ENCODE measurements around the gene CCNF.
"Not testable (repeated sequence)": the region's sequence is repeated elsewhere in the genome, so short reads cannot be mapped to it uniquely, and the experiment has no call there.

CCNF gene

DNA sequence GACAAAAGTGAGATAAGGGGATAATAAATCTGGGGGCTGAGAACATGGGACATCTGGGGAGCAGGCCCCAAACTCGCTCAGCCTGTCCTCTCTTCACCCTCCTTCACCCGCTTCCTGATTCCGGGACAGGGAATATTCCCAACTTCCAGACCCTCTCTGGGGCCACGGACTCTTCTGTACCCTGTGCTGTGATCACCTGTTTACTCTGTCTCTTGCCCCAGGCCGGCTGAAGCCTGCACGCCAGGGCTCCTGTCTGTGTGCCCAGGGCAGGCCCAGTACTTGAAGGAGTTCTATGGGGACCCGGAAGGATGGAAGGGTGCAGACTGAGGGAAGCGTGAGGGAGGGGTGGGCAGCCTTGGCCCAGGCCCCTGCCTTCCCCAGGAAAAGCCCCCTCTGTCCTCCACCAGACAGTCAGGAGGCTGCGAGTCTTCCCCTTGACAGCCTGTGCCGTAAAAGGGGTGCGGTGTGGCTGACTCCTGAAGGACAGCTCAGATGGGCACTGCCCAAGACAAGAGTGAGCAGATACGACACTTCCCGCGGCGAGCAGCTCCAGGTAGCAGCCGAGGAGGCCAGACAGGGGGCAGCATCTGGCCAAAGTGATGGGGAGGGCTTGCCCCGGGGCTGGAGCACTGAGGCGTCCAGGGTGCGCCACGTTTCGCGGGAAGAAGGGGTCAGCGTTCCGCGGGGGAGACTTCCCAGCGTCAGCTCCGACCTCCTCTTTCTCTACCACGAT, 1.0 kb upstream of the CCNF start:
- no peak for DNase-seq (ENCODE audit: low read depth in 2 of 2)

GRCh38 chr16:2428784-2429033, 538 bp upstream of the CCNF start:
- no peak for DNase-seq (ENCODE audit: low read depth in 2 of 2)

DNA sequence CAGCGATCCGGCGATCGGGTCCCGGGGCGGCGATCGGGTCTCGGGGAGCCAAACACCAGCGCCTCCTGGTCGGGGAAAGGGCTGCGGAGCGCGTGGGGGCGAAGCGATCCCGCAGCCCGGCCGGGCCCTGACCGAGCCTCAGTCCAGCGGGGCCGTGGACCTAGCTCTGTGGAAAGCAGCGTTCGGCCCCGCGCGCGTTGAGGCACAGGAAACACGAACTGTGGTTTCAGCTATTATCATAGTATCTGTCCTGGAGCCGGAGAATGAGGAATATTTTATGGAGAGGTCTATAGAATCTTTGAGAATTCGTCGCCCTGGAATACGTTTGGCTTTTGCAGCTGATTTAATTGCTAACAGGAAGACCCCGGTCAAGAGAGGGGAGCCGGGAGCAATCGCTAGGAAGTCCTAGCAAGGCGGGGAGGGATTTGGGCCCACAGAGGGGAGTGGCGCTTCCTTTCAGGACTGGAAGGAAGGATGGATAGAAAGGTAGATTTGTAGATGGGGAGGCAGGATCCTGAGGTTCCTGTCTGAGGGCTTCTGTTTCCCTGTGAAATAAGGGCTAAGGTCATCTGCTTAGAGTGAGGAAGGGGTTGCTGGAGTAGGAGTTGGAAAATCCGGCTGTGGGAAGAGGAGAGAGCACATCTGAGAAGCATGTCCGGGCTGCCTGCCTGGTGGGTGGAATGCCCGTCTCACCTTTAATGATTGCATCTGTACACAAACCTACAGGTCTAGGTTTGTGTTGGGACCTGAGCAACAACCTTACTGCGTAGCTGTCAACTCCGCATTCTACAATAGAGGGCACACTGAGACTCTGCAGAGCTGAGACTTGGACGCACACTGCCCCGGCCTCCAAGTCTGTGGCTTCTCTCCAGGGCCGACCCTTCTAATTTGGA, 770 bp downstream of the CCNF start:
- no peak for DNase-seq (ENCODE audit: low read depth in 2 of 2)

DNA sequence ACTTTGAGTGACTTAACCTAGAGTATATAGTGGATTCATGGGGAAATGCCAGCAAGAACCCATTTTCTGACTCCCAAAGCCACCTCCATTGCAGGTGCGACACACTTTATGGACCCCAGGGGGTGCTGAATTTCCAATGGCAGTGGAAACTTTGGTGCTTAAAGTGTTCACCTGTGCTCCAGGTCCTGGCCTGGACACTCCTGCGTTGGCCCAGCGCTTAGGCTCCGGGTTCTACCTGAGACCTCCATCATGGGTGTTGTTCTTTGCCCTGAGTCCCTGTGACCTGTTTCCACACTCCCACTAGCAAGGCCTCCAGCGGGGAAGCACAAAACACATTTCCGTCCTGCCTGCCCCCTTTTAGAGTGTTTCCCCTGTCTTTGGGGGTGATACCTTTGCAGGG, 3.0 kb downstream of the CCNF start:
- no peak for DNase-seq (ENCODE audit: low read depth in 2 of 2)

DNA sequence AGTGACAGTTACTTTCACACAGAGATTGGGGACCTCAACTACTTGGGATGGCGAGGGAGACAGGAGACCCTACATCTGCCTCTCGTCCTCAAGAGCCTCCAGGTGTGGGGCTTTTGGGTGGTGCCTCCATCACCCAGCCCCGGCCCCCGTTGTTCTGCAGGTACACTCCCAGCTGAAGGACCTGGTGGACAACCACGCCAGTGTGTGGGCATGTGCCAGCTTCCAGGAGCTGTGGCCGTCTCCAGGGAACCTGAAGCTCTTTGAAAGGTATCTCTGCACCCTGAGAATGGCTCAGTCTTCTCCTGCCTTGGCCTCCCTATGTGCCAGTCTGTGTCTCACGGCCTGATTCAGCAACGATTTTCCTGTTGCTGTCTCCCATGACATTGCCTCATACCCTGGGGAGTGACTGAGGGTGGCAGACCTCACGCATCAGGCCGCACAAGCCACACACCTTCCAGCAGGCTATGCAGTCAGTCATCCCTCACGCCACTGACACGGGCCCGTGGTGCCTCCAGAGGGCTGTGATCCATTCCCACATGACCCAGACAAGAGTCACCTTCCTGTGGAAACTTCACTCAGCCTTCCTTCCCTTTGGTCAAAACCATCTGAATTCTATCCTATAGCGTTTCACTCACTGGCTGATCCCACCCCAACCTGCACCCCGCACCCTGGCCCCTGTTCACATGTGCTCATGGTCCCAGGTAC, 3.7 kb downstream of the CCNF start:
- DNase-seq (ENCODE audit: low read depth in 2 of 2): no peak

GRCh38 chr16:2435236-2435635, 6.0 kb downstream of the CCNF start:
- not testable (repeated sequence) for DNase-seq (ENCODE audit: low read depth in 2 of 2)

- DNase-seq (ENCODE audit: low read depth in 2 of 2): no peak
Measured at GRCh38 chr16:2436110-2436509, 6.9 kb downstream of the CCNF start.

DNA sequence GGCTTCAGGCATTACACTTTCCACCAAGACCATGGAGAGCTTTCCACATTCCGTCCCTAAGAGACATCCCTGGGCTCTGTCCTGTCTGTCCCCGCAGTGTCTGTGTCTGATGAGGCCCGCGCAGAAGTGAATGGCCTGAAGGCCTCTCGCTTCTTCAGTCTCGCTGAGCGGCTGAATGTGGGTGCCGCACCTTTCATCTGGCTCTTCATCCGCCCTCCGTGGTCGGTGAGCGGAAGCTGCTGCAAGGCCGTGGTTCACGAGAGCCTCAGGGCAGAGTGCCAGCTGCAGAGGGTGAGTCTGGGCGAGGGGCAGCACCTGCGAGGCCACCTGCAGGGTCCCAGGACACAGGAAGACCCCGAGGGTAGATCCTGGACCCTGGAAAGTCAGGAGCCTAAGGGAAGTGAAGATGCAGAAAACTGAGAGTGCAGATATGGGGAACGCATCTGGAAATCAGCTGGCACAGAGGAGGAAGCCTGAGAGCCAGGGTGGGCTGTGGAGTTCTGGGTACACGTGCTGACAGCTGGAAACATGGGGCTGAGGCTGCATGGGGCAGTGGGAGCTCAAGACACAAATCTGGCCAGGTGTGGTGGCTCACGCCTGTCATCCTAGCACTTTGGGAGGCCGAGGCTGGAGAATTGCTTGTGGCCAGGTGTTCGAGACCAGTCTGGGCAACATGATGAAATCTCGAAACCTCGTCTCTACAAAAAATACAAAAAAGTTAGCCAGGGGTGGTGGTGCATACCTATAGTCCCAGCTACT, 8.0 kb downstream of the CCNF start:
- no peak for DNase-seq (ENCODE audit: low read depth in 2 of 2)

DNA sequence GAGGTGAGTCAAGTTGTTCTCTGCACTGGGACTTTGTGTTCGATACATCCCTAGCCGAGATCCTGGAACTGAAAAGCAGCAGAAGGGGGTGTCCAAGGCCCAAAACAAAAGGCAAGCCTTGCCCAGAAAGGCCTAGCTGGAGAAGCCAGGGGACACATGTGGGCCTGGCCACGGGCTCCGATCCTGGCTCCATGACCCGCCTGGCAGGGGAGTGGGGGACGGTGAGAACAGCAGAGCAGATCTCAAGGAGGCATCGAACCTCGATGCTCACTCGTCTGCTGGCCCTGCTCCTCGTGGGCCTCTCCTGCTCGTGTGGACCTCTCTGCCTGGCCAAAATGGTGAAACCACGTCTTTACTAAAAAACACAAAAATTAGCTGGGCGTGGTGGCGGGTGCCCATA, 8.9 kb downstream of the CCNF start:
- no peak for DNase-seq (ENCODE audit: low read depth in 2 of 2)

DNA sequence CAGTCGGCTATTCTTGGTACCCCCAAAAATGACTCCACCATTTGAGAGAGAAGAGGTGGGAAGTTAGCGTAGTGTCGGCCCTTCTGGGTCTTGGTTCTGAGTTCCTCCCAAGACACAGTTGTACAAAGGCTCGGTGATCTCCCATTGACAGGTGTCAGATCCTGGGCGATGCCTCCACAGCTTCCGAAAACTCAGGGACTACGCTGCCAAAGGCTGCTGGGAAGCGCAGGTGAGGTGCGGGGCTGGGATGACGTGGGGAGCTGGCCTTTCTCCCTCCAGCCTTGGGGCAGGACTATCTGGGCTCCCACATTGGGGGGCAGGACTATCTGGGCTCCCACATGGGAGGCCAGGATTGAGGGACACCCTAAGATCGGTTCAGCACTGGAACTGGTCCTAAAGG, 10.4 kb downstream of the CCNF start:
- no peak for DNase-seq (ENCODE audit: low read depth in 2 of 2)

GRCh38 chr16:2441143-2441804, 12.0 kb downstream of the CCNF start:
- not testable (repeated sequence) for DNase-seq (ENCODE audit: low read depth in 2 of 2)

DNA sequence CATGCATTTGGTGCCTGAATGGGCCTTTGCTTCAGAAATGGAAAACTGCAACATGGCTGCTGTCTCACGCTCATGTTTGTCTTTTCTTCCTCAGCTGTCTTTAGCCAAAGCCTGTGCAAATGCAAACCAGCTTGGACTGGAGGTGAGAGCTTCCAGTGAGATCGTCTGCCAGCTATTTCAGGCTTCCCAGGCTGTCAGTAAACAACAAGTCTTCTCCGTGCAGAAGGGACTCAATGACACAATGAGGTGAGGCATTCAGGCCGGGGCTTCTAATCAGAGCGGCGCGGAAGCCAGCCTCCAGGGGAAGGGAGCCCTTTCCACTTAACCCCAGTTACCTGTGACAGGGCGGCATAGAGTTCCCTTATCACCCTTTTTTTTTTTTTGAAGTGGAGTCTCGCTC, 14.3 kb downstream of the CCNF start:
- no peak for DNase-seq (ENCODE audit: low read depth in 2 of 2)

- DNase-seq (ENCODE audit: low read depth in 2 of 2): no peak
Measured at GRCh38 chr16:2447920-2448583, 18.8 kb downstream of the CCNF start.

GRCh38 chr16:2449118-2449517, 19.9 kb downstream of the CCNF start:
- DNase-seq (ENCODE audit: low read depth in 2 of 2): no peak

- DNase-seq (ENCODE audit: low read depth in 2 of 2): no peak
Measured at GRCh38 chr16:2450535-2450934, 21.3 kb downstream of the CCNF start.

DNA sequence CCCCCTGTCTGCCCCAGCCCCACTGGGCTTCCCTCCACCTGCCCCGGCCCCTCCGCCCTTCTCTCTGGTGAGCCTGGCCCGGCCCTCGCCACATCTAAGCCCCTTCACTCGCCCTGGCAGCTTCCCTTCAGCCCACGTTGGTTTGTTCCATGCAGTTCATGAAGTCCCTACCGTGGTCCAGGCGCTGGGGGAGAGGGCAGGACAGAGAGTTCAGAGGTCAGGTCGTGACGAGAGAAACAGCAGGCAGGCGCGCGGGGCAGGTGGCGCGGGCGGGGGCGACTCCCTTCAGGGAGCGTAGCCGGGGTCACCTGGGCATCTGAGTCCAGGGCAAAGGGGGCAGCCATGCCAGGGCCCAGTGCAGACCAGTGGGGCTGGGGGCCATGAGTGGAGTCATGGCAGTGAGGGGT, 21.7 kb downstream of the CCNF start:
- DNase-seq (ENCODE audit: low read depth in 2 of 2): no peak

GRCh38 chr16:2451851-2452320, 22.6 kb downstream of the CCNF start:
- no peak for DNase-seq (ENCODE audit: low read depth in 2 of 2)

GRCh38 chr16:2452650-2453049, 23.4 kb downstream of the CCNF start:
- DNase-seq (ENCODE audit: low read depth in 2 of 2): no peak

- no peak for DNase-seq (ENCODE audit: low read depth in 2 of 2)
Measured at GRCh38 chr16:2455081-2455845, 26.0 kb downstream of the CCNF start.

- no peak for DNase-seq (ENCODE audit: low read depth in 2 of 2)
Measured at GRCh38 chr16:2456551-2457153, 27.4 kb downstream of the CCNF start.
